Eye (tissue), 1 donor: ENCODE data around the gene PDGFC.

Experiments used
- DNase-seq: peaks from one replicate; pipeline ENCODE4 v3.0.0-alpha.2; 2015

PDGFC gene

GRCh38 chr4:156972379-156973015 lies 898 bp upstream of the PDGFC start:
- DNase-seq: no peak

- no peak for DNase-seq
Measured at GRCh38 chr4:156971165-156971675, 379 bp downstream of the PDGFC start.

GRCh38 chr4:156970501-156971164 lies 966 bp downstream of the PDGFC start:
- peak; percentile 83 for DNase-seq

GRCh38 chr4:156969911-156970310 lies 1.7 kb downstream of the PDGFC start:
- no peak for DNase-seq

- no peak for DNase-seq
Measured at GRCh38 chr4:156969101-156969500, 2.5 kb downstream of the PDGFC start.

GRCh38 chr4:156968479-156968984 lies 3.1 kb downstream of the PDGFC start:
- DNase-seq: peak; percentile 89

- DNase-seq: no peak
Measured at GRCh38 chr4:156966836-156967235, 4.8 kb downstream of the PDGFC start.

- DNase-seq: no peak
Measured at GRCh38 chr4:156963419-156963818, 8.2 kb downstream of the PDGFC start.

GRCh38 chr4:156962528-156962974 lies 9.0 kb downstream of the PDGFC start:
- no peak for DNase-seq

GRCh38 chr4:156962058-156962358 lies 9.6 kb downstream of the PDGFC start:
- DNase-seq: no peak

GRCh38 chr4:156961196-156962057 lies 10.2 kb downstream of the PDGFC start:
- DNase-seq: no peak

- DNase-seq: no peak
Measured at GRCh38 chr4:156959298-156959702, 12.3 kb downstream of the PDGFC start.

GRCh38 chr4:156958276-156959074 lies 13.1 kb downstream of the PDGFC start:
- DNase-seq: no peak

- DNase-seq: no peak
Measured at GRCh38 chr4:156957556-156957955, 14.0 kb downstream of the PDGFC start.

GRCh38 chr4:156956826-156957368 lies 14.7 kb downstream of the PDGFC start:
- no peak for DNase-seq

- DNase-seq: no peak
Measured at GRCh38 chr4:156956359-156956758, 15.2 kb downstream of the PDGFC start.

GRCh38 chr4:156954587-156954986 lies 17.0 kb downstream of the PDGFC start:
- DNase-seq: no peak

- no peak for DNase-seq
Measured at GRCh38 chr4:156953951-156954350, 17.6 kb downstream of the PDGFC start.

- no peak for DNase-seq
Measured at GRCh38 chr4:156953001-156953400, 18.6 kb downstream of the PDGFC start.

- DNase-seq: no peak
Measured at GRCh38 chr4:156952078-156952759, 19.4 kb downstream of the PDGFC start.

GRCh38 chr4:156950948-156951347 lies 20.7 kb downstream of the PDGFC start:
- DNase-seq: no peak

GRCh38 chr4:156950090-156950489 lies 21.5 kb downstream of the PDGFC start:
- DNase-seq: no peak
